Panc1 (cell line): ENCODE data around the gene APMAP. TPM values are rescaled to one million over a fixed set of nuclear protein-coding genes. Genes with fewer than 3 reads are reported as not detected.

Experiments used
- ATAC-seq: fragments of 200-7000 bp; cut with Tn5 transposase; 2 replicates; pipeline ENCODE4 v1.9.1; 2020; ENCODE audit warnings: mild to moderate bottlenecking, moderate library complexity
- BruUV-seq: library from RNA; stranded (reverse); fragments of 400-500 nt; replicated peaks from 2 replicates; lab custom pipeline; 2021; lab: Mats Ljungman, UMichigan
- CTCF ChIA-PET: fragments of 300-600 bp; sonication (Branson Sonifier 250); formaldehyde crosslinking; loops from one replicate; lab custom pipeline; 2022; ENCODE audit warnings: antibody characterized with exemption; lab: Charles Lee
- POLR2A ChIA-PET: fragments of 300-600 bp; sonication (Branson Sonifier 250); formaldehyde crosslinking; loops from one replicate; lab custom pipeline; 2022; ENCODE audit warnings: antibody characterized with exemption; lab: Charles Lee
- DNase-seq: peaks from one replicate; pipeline ENCODE4 v3.0.0-alpha.2; 2010; ENCODE audit warnings: low read depth, low spot score
- H3K27ac ChIP-seq: 2 replicates; pipeline ENCODE4 v1.5.1; 2011; ENCODE audit warnings: mild to moderate bottlenecking, low read length, inconsistent platforms
- H3K27me3 ChIP-seq: fragments of 200-500 bp; sonication (Bioruptor generic); 2 replicates; pipeline ENCODE4 v1.6.0; 2014; ENCODE audit warnings: low read length, inconsistent platforms; ENCODE audit not compliant: control insufficient read depth, insufficient read depth
- H3K36me3 ChIP-seq: fragments of 200-500 bp; sonication (Bioruptor generic); 2 replicates; pipeline ENCODE4 v1.5.1; 2014; ENCODE audit warnings: inconsistent platforms, mild to moderate bottlenecking, low read length, moderate library complexity; ENCODE audit not compliant: control insufficient read depth, insufficient read depth
- H3K4me1 ChIP-seq: 2 replicates; pipeline ENCODE4 v1.5.1; 2011; ENCODE audit warnings: inconsistent platforms, mild to moderate bottlenecking, low read length, moderate library complexity; ENCODE audit not compliant: control insufficient read depth, insufficient read depth
- H3K4me3 ChIP-seq, 2 experiments: 2 replicates each; pipeline ENCODE4 v1.5.1; 2011 to 2012; ENCODE audit warnings: low read depth in 2 of 2, low read length in 2 of 2, mild to moderate bottlenecking in 2 of 2, inconsistent platforms in 1 of 2, moderate library complexity in 1 of 2
- H3K9me3 ChIP-seq: fragments of 200-500 bp; sonication (Bioruptor generic); 2 replicates; pipeline ENCODE4 v1.5.1; 2014; ENCODE audit warnings: low read depth, mild to moderate bottlenecking, inconsistent platforms, low read length, moderate library complexity; ENCODE audit not compliant: control insufficient read depth, insufficient read depth
- CTCF ChIP-seq: fragments of 450-650 bp; IDR thresholded peaks from 2 replicates; pipeline ENCODE4 v1.5.1; 2017; ENCODE audit warnings: mild to moderate bottlenecking
- POLR2AphosphoS5 ChIP-seq: IDR thresholded peaks from 2 replicates; pipeline ENCODE4 v1.6.1; 2012; ENCODE audit warnings: mild to moderate bottlenecking, low read depth, low read length, moderate library complexity
- REST ChIP-seq, 2 experiments: IDR thresholded peaks; 2 replicates each; pipeline ENCODE4 v1.6.1; 2011 to 2012; ENCODE audit warnings: low read depth in 2 of 2, control low read depth in 1 of 2, low read length in 1 of 2, mild to moderate bottlenecking in 1 of 2, moderate library complexity in 1 of 2; ENCODE audit not compliant: insufficient read depth in 1 of 2
- SIN3A ChIP-seq: IDR thresholded peaks from 2 replicates; pipeline ENCODE4 v1.6.1; 2012; ENCODE audit warnings: low read depth, mild to moderate bottlenecking, low read length, moderate library complexity, borderline replicate concordance; ENCODE audit not compliant: insufficient read depth
- TCF7L2 ChIP-seq: IDR thresholded peaks from 2 replicates; pipeline ENCODE4 v1.6.1; 2011; ENCODE audit warnings: mild to moderate bottlenecking, low read depth, low read length, inconsistent platforms
- in situ Hi-C: cut with HindIII; loops from 2 replicates; pipeline ENCODE4 v1.10.0; 2016; ENCODE audit warnings: low sequenced_read_pairs, low pct_unique_long_range_greater_than_20kb
- intact Hi-C: fragments of 100-400 bp; cut with micrococcal nuclease; formaldehyde crosslinking; loops from one replicate; pipeline ENCODE4 v1.10.0; 2022; ENCODE audit not compliant: unreplicated experiment
- total RNA-seq: library from RNA; stranded (reverse); gene quantifications from one replicate; pipeline ENCODE4 v1.2.1, GENCODE V29; 2021; ENCODE audit not compliant: unreplicated experiment

APMAP gene
- total RNA-seq, 1 experiment from 2014 or later = 165 TPM

GRCh38 chr20:25023356-25023755, 30.8 kb upstream of the APMAP start:
- Histone ChIP-seq H3K27me3 (no peaks in the 10 kb centered on the region), H3K4me3 (no peak overlapping the region), H3K36me3 (no peaks in the 10 kb centered on the region), H3K4me1 (no peaks in the 10 kb centered on the region), H3K9me3 (no peaks in the 10 kb centered on the region), H3K27ac (no peak overlapping the region)
- TF ChIP-seq CTCF (no peak), SIN3A (no peak), POLR2AphosphoS5 (no peak), TCF7L2 (no peak), REST (IDR thresholded peaks at IDR 0.05; ENCODE audit: insufficient read depth in 1 of 2, low read depth in 2 of 2, low read length in 1 of 2) (no peak)
- intact Hi-C loops (no loop called here), in situ Hi-C loops (no loop called here)
- POLR2A ChIA-PET = no interaction called here
- CTCF ChIA-PET = no interaction called here
- no peak for ATAC-seq
- BruUV-seq = no TSS peak
- no peak for DNase-seq

- CTCF ChIA-PET = no interaction called here
- no peaks in the 10 kb centered on the region for H3K4me1 ChIP-seq
- H3K27ac ChIP-seq = no peak overlapping the region
- no peak overlapping the region for H3K4me3 ChIP-seq
- intact Hi-C loops = no loop called here
- ATAC-seq = no peak
- in situ Hi-C loops = no loop called here
- no peak for DNase-seq
- no peaks in the 10 kb centered on the region for H3K9me3 ChIP-seq
- POLR2A ChIA-PET = no interaction called here
- no peaks in the 10 kb centered on the region for H3K36me3 ChIP-seq
- no peaks in the 10 kb centered on the region for H3K27me3 ChIP-seq
- no TSS peak for BruUV-seq
- TF ChIP-seq REST (IDR thresholded peaks at IDR 0.05; ENCODE audit: insufficient read depth in 1 of 2, low read depth in 2 of 2, low read length in 1 of 2) (no peak), POLR2AphosphoS5 (no peak), TCF7L2 (no peak), CTCF (no peak), SIN3A (no peak)
Observed at GRCh38 chr20:25022680-25023079, 30.1 kb upstream of the APMAP start.
